ENCODE data around the gene NR3C2.

Gene NR3C2

GRCh38 chr4:148441986-148442831 is at the start of gene NR3C2:
TSS of gene NR3C2 (minus strand) at chr4:148442414.
- DNase-seq (ENCODE audit: low spot score), result peak; percentile 98

GRCh38 chr4:148487181-148487580 is 45.0 kb upstream of the NR3C2 start:
- DNase-seq (ENCODE audit: low spot score), result no peak

GRCh38 chr4:148481636-148482035 is 39.4 kb upstream of the NR3C2 start:
- DNase-seq (ENCODE audit: low spot score), result no peak

GRCh38 chr4:148477276-148477675 is 35.1 kb upstream of the NR3C2 start:
- no peak for DNase-seq (ENCODE audit: low spot score)

GRCh38 chr4:148469938-148470337 is 27.7 kb upstream of the NR3C2 start:
- DNase-seq (ENCODE audit: low spot score), result no peak

GRCh38 chr4:148454835-148455234 is 12.6 kb upstream of the NR3C2 start:
- DNase-seq (ENCODE audit: low spot score), result no peak

GRCh38 chr4:148453833-148454232 is 11.6 kb upstream of the NR3C2 start:
- DNase-seq (ENCODE audit: low spot score), result no peak

GRCh38 chr4:148452970-148453369 is 10.8 kb upstream of the NR3C2 start:
- no peak for DNase-seq (ENCODE audit: low spot score)

GRCh38 chr4:148449921-148450320 is 7.7 kb upstream of the NR3C2 start:
- no peak for DNase-seq (ENCODE audit: low spot score)

GRCh38 chr4:148448141-148448540 is 5.9 kb upstream of the NR3C2 start:
- DNase-seq (ENCODE audit: low spot score), result no peak

- no peak for DNase-seq (ENCODE audit: low spot score)
Measured at GRCh38 chr4:148447681-148448080, 5.5 kb upstream of the NR3C2 start.

GRCh38 chr4:148445860-148446330 is 3.7 kb upstream of the NR3C2 start:
- no peak for DNase-seq (ENCODE audit: low spot score)

- DNase-seq (ENCODE audit: low spot score), result peak; percentile 78
Measured at GRCh38 chr4:148445071-148445859, 3.1 kb upstream of the NR3C2 start.

GRCh38 chr4:148444296-148445070 is 2.3 kb upstream of the NR3C2 start:
- DNase-seq (ENCODE audit: low spot score), result peak; percentile 65

GRCh38 chr4:148443512-148444295 is 1.5 kb upstream of the NR3C2 start:
- peak; percentile 49 for DNase-seq (ENCODE audit: low spot score)

- peak; percentile 41 for DNase-seq (ENCODE audit: low spot score)
Measured at GRCh38 chr4:148442832-148443511, 758 bp upstream of the NR3C2 start.

- DNase-seq (ENCODE audit: low spot score), result no peak
Measured at GRCh38 chr4:148441624-148441985, 609 bp downstream of the NR3C2 start.

- no peak for DNase-seq (ENCODE audit: low spot score)
Measured at GRCh38 chr4:148438047-148438446, 4.2 kb downstream of the NR3C2 start.

GRCh38 chr4:148437439-148437838 is 4.8 kb downstream of the NR3C2 start:
- DNase-seq (ENCODE audit: low spot score), result no peak

GRCh38 chr4:148436512-148436911 is 5.7 kb downstream of the NR3C2 start:
- no peak for DNase-seq (ENCODE audit: low spot score)
